IPS-11a (cell line): ENCODE measurements around the gene RYR1.
"Not testable (repeated sequence)": the region's sequence is repeated elsewhere in the genome, so short reads cannot be mapped to it uniquely, and the experiment has no call there.

Experiments
- H3K4me3 ChIP-seq: one replicate; pipeline ENCODE4 v1.5.1; 2013; ENCODE audit warnings: low read depth, low read length, control low read depth

The RYR1 gene

GRCh38 chr19:38488096-38488495 lies 54.6 kb downstream of the RYR1 start:
- H3K4me3 ChIP-seq = no peak overlapping the region

DNA sequence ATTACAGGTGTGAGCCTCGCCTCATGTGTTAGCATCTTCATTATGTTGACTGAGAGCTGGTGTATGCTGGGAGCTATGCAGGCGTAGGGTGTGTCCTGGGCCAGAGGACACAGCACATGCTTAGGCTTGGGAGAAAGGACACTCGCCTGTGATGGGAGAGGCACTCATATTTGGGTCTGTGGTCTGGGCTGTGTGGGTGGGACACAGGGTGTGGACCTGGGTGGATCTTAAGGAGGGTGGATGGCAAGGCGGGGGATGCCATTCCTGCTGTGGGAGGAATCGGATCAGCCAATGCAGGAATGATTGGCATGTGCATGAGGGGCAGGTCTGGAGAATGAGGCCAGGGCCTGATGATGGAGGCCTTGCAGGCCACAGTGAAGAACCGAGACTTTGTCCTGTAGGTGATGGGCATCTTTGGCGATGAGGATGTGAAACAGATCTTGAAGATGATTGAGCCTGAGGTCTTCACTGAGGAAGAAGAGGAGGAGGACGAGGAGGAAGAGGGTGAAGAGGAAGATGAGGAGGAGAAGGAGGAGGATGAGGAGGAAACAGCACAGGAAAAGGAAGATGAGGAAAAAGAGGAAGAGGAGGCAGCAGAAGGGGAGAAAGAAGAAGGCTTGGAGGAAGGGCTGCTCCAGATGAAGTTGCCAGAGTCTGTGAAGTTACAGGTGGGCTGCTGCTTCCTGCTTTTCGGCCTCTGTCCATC lies 55.4 kb downstream of the RYR1 start:
- H3K4me3 ChIP-seq = no peak overlapping the region

GRCh38 chr19:38490861-38491260 lies 57.4 kb downstream of the RYR1 start:
- H3K4me3 ChIP-seq = no peak overlapping the region

GRCh38 chr19:38492181-38492813 lies 58.8 kb downstream of the RYR1 start:
- H3K4me3 ChIP-seq = no peak overlapping the region

DNA sequence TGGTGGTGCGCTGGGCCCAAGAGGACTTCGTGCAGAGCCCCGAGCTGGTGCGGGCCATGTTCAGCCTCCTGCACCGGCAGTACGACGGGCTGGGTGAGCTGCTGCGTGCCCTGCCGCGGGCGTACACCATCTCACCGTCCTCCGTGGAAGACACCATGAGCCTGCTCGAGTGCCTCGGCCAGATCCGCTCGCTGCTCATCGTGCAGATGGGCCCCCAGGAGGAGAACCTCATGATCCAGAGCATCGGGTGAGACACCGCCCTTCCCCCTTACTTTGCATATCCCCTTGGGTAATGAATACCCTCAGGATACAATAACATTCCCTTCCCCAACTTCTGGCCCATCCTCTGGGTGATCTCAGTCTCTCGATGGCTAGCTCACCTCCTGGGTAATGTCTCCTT lies 60.9 kb downstream of the RYR1 start:
- H3K4me3 ChIP-seq = no peak overlapping the region

- H3K4me3 ChIP-seq = not testable (repeated sequence)
These were observed 61.9 kb downstream of the RYR1 start for GRCh38 chr19:38495375-38495774.

- no peak overlapping the region for H3K4me3 ChIP-seq
These were observed 62.6 kb downstream of the RYR1 start for GRCh38 chr19:38496116-38496515.

- no peak overlapping the region for H3K4me3 ChIP-seq
These were observed 63.4 kb downstream of the RYR1 start for GRCh38 chr19:38496603-38497487.

- H3K4me3 ChIP-seq = no peak overlapping the region
These were observed 64.4 kb downstream of the RYR1 start for GRCh38 chr19:38497907-38498306.

GRCh38 chr19:38499532-38499931 lies 66.0 kb downstream of the RYR1 start:
- H3K4me3 ChIP-seq = no peak overlapping the region

DNA sequence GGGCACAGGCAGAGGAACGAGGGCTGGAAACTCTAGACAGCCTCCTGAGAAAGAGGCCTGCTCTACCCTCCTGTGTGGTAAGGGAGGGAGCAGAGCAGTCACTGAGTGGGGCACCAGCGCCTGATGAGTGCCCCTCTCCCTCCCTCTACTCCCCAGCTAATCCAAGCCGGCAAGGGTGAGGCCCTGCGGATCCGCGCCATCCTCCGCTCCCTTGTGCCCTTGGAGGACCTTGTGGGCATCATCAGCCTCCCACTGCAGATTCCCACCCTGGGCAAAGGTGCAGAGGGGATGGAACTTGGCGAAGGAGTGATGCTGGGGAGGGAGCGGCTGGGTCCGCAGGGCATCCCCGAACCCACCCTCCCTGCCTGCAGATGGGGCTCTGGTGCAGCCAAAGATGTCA lies 67.0 kb downstream of the RYR1 start:
- H3K4me3 ChIP-seq = no peak overlapping the region

DNA sequence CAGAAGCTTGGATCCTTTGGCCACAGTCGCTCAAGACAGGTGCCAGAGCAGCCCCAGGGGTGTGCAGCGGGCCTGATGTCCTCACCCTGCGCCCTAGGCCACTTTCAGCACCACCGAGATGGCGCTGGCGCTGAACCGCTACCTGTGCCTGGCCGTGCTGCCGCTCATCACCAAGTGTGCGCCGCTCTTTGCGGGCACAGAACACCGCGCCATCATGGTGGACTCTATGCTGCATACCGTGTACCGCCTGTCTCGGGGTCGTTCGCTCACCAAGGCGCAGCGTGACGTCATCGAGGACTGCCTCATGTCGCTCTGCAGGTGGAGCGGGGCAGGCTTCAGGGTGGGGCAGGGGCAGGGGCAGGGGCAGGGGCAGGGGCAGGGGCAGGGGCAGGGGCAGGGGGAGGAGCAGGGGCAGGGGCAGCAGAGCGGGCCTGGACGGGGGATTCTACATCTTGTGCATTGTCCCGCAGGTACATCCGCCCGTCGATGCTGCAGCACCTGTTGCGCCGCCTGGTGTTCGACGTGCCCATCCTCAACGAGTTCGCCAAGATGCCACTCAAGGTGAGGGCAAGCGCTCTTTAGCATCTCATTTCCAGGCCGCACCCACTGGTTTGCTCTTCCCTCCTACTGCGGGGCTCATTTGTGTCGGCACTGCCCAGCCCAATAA lies 69.1 kb downstream of the RYR1 start:
- H3K4me3 ChIP-seq = no peak overlapping the region

DNA sequence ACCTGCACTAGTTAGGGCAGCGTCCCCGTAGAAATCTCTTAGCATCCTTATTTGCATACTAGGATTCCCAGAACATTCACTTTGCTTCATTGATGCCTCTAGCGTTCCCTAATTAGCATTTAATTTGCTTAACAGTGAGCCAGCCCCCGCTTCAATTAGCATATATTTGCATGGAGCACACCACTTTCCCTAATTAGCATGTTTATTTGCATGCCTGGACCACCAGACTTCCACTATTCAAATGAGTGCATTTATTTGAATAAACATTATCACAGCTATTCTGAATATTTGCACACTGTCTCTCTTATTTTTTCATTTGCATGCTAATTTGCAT lies 69.6 kb downstream of the RYR1 start:
- H3K4me3 ChIP-seq = no peak overlapping the region

DNA sequence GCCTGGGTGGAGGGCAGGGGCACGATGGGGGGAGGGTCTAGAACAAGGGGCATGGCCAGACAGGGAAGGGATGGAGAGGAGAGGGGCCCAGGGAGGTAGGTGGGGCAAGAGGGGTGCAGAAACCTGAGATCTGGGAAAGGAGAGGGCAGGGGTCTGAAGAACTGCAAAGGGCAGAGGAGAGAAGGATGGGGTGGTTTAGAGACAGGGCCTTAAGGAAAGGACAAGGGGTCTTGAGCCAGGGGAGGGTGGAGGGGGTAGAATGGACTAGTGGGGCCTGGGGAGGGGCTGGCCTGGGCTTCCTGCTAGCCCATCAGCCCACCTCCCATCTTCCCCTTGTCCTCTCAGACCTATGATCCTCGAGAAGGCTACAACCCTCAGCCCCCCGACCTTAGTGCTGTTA lies 72.5 kb downstream of the RYR1 start:
- no peak overlapping the region for H3K4me3 ChIP-seq

DNA sequence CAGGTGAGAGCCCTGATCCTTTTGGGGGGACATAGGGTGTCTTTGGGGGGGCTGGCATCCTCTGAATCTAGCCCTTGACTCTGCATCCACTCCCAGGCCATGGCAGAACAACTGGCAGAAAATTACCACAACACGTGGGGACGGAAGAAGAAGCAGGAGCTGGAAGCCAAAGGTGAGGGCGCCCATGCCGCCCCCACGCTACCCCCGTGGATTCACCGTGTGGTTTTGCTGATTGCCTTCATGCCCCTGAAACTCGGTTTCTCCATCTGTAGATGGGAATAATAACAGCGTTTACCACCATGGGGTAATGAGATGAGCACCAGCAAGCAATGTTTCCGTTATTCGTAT lies 72.9 kb downstream of the RYR1 start:
- no peak overlapping the region for H3K4me3 ChIP-seq

DNA sequence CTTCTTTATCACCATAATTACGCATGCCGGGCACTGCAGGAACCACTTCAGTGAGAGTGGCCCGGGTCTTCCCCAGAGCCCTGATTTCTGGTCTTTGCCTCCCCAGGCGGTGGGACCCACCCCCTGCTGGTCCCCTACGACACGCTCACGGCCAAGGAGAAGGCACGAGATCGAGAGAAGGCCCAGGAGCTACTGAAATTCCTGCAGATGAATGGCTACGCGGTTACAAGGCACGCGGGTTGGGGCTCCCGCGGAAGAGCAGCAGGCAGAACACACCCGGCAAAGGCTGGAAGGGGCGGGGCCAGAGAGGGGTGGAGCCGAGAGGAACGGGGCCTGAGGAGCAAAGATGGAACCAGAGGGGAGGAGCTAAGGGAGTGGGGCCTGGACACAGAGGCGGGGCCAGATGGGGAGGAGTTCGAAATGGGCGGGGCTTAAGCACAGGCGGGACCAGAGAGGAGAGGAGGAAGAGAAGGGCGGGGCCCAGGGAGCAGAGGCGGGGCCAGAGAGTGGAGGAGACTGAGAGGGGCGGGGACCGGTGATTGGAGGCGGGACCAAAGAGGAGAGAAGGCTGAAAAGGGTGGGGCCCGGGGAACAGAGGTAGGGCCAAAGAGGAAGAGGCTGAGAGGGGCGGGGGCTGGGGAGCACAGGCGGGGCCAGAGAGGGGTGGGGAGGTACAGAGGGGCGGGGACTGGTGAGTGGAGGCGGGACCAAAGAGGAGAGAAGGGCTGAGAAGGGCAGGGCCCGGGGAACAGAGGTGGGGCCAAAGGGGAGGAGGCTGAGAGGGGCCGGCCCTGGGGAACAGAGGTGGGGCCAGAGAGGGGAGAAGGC lies 73.4 kb downstream of the RYR1 start:
- H3K4me3 ChIP-seq = no peak overlapping the region

DNA sequence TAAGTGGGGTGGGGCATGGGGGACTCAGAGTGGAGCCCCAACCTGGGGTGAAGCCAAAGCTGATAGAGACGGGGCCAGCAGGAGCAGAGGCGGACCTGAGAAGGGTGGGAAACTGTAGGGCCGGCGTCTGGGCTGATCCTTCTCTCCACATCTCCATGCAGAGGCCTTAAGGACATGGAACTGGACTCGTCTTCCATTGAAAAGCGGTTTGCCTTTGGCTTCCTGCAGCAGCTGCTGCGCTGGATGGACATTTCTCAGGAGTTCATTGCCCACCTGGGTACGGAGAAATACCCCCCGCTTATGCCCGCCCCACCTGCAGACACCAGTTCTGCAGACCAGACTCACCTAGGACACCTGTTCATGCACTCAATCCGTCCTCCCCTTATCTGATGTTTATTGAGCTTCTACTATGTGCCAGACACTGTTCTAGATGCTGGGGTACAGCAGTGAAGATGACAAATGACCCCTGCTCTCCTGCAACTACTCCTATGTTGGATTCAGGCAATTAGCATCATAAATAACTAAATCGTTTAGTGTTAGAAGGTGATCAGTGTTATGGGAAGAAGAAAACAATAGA lies 74.1 kb downstream of the RYR1 start:
- H3K4me3 ChIP-seq = no peak overlapping the region

- H3K4me3 ChIP-seq = no peak overlapping the region
These were observed 75.0 kb downstream of the RYR1 start for GRCh38 chr19:38508507-38508906.

GRCh38 chr19:38509027-38509426 lies 75.5 kb downstream of the RYR1 start:
- no peak overlapping the region for H3K4me3 ChIP-seq

- no peak overlapping the region for H3K4me3 ChIP-seq
These were observed 77.7 kb downstream of the RYR1 start for GRCh38 chr19:38511074-38511708.
